CD4-positive, alpha-beta memory T cell (primary cell): Measurements from ENCODE around the gene IL4R. TPM values are rescaled to one million over a fixed set of nuclear protein-coding genes. Genes with fewer than 3 reads are reported as not detected.

ENCODE experiments used
- CTCF ChIA-PET: fragments of 350-600 bp; sonication (Branson Sonifier 250); formaldehyde crosslinking; loops from one replicate; lab custom pipeline; 2021; ENCODE audit warnings: inconsistent platforms; ENCODE audit not compliant: partially characterized antibody; lab: Charles Lee
- POLR2A ChIA-PET: fragments of 350-600 bp; sonication (Branson Sonifier 250); formaldehyde crosslinking; loops from one replicate; lab custom pipeline; 2021; ENCODE audit not compliant: partially characterized antibody; lab: Charles Lee
- DNase-seq, 5 donors: peaks; one replicate each; pipeline versions ENCODE4 v3.0.0 to v3.0.0-alpha.2; 2020 to 2022; ENCODE audit warnings: mixed read lengths in 1 of 5
- H3K27ac ChIP-seq: one replicate; pipeline ENCODE4 v1.7.0; 2013; ENCODE audit warnings: low read depth, low read length
- H3K27me3 ChIP-seq: 2 replicates; pipeline ENCODE4 v1.7.0; 2013; ENCODE audit warnings: mild to moderate bottlenecking, low read length, moderate library complexity; ENCODE audit not compliant: insufficient read depth
- H3K36me3 ChIP-seq: 2 replicates; pipeline ENCODE4 v1.7.0; 2013; ENCODE audit warnings: mild to moderate bottlenecking, low read length, moderate library complexity; ENCODE audit not compliant: insufficient read depth
- H3K4me1 ChIP-seq: 2 replicates; pipeline ENCODE4 v1.7.0; 2013; ENCODE audit warnings: mild to moderate bottlenecking, low read length, moderate library complexity; ENCODE audit not compliant: insufficient read depth
- H3K4me3 ChIP-seq, 2 donors: one replicate each; pipeline ENCODE4 v1.7.0; 2013; ENCODE audit warnings: low read length in 2 of 2, mild to moderate bottlenecking in 1 of 2
- H3K9me3 ChIP-seq, 2 donors: one replicate each; pipeline ENCODE4 v1.7.0; 2013; ENCODE audit warnings: low read length in 2 of 2, control low read depth in 1 of 2; ENCODE audit not compliant: control insufficient read depth in 1 of 2
- H3K27ac Mint-ChIP-seq, 7 donors: one replicate each; pipeline ENCODE4 v1.8.0; 2020 to 2021; ENCODE audit warnings: mixed read lengths in 7 of 7, mild to moderate bottlenecking in 6 of 7, inconsistent platforms in 3 of 7, moderate library complexity in 3 of 7
- H3K27me3 Mint-ChIP-seq, 2 donors: one replicate each; pipeline ENCODE4 v1.8.0; 2020 to 2021; ENCODE audit warnings: mixed read lengths in 2 of 2
- H3K36me3 Mint-ChIP-seq, 2 donors: one replicate each; pipeline ENCODE4 v1.8.0; 2020 to 2021; ENCODE audit warnings: mixed read lengths in 2 of 2, inconsistent platforms in 1 of 2, mild to moderate bottlenecking in 1 of 2
- H3K4me1 Mint-ChIP-seq, 4 donors: one replicate each; pipeline ENCODE4 v1.8.0; 2020 to 2021; ENCODE audit warnings: mixed read lengths in 4 of 4, mild to moderate bottlenecking in 1 of 4
- H3K4me3 Mint-ChIP-seq, 8 donors: one replicate each; pipeline ENCODE4 v1.8.0; 2020 to 2021; ENCODE audit warnings: mixed read lengths in 8 of 8, mild to moderate bottlenecking in 7 of 8, moderate library complexity in 6 of 8, inconsistent platforms in 3 of 8
- H3K9me3 Mint-ChIP-seq, 8 donors: one replicate each; pipeline ENCODE4 v1.8.0; 2020 to 2021; ENCODE audit warnings: mixed read lengths in 8 of 8, mild to moderate bottlenecking in 5 of 8, inconsistent platforms in 3 of 8, moderate library complexity in 1 of 8
- intact Hi-C: fragments of 100-400 bp; cut with micrococcal nuclease; formaldehyde crosslinking; loops from one replicate; pipeline ENCODE4 v1.15.1; 2023
- polyA plus RNA-seq, 2 donors: library from polyadenylated mRNA; unstranded; fragments of 300-500 nt; fragmentation: Illumina TruSeq; gene quantifications; one replicate each; pipeline ENCODE4 v1.2.3, GENCODE V29; 2021
- total RNA-seq, 2 experiments: library from RNA; stranded (reverse); gene quantifications; one replicate each; pipeline ENCODE4 v1.2.3, GENCODE V29; 2021

Gene IL4R
- total and polyA plus RNA-seq, 4 experiments from 2014 or later = 32.6 to 152 (median 104) TPM

- peaks cover 0 to 5% (median under 1%) of the 10 kb centered on the region in 4 donors for H3K4me1 Mint-ChIP-seq
Measured at GRCh38 chr16:27304881-27305745, 8.7 kb upstream of the IL4R start.

GRCh38 chr16:27305839-27306442 is 7.8 kb upstream of the IL4R start:
- H3K4me3 Mint-ChIP-seq = no peak overlapping the region
- no peaks in the 10 kb centered on the region for H3K36me3 ChIP-seq
- H3K27me3 ChIP-seq = no peaks in the 10 kb centered on the region
- H3K9me3 ChIP-seq = no peaks in the 10 kb centered on the region
- POLR2A ChIA-PET = interaction anchor here (0.7 to 0.9 kb wide), 2 partner anchors 10 to 68 kb away, joined by 3 read pairs; no protein-coding TSS in a partner anchor
- H3K27ac Mint-ChIP-seq = peak overlapping the region in 1 of 7 donors; percentile 65
- H3K4me1 Mint-ChIP-seq = peaks cover 0 to 5% (median 1%) of the 10 kb centered on the region in 4 donors
- peaks cover 0 to 3% of the 10 kb centered on the region in 2 donors for H3K36me3 Mint-ChIP-seq
- no peak for DNase-seq
- no peaks in the 10 kb centered on the region for H3K4me1 ChIP-seq
- H3K27me3 Mint-ChIP-seq = no peaks in the 10 kb centered on the region
- H3K4me3 ChIP-seq = no peak overlapping the region
- H3K27ac ChIP-seq = no peak overlapping the region
- intact Hi-C loops = no loop called here
- CTCF ChIA-PET = interaction anchor here (1.1 kb wide), 1 partner anchor 75 kb away, joined by 3 read pairs; no protein-coding TSS in a partner anchor
- H3K9me3 Mint-ChIP-seq = no peaks in the 10 kb centered on the region

More at GRCh38 chr16:27304881-27305745, 8.7 kb upstream of the IL4R start:
- Histone ChIP-seq H3K4me1 (no peaks in the 10 kb centered on the region), H3K4me3 (no peak overlapping the region), H3K27ac (no peak overlapping the region), H3K36me3 (no peaks in the 10 kb centered on the region), H3K9me3 (no peaks in the 10 kb centered on the region), H3K27me3 (no peaks in the 10 kb centered on the region)
- no peak overlapping the region for H3K27ac Mint-ChIP-seq
- CTCF ChIA-PET = interaction anchor here (1.1 to 1.5 kb wide), 2 partner anchors 63 to 74 kb away, joined by 3 read pairs; no protein-coding TSS in a partner anchor
- no peaks in the 10 kb centered on the region for H3K9me3 Mint-ChIP-seq
- intact Hi-C loops = no loop called here
- H3K36me3 Mint-ChIP-seq = peaks cover 0 to 3% of the 10 kb centered on the region in 2 donors
- DNase-seq = no peak
- H3K27me3 Mint-ChIP-seq = no peaks in the 10 kb centered on the region
- H3K4me3 Mint-ChIP-seq = no peak overlapping the region
- POLR2A ChIA-PET = interaction anchor here (0.7 to 0.9 kb wide), 2 partner anchors 10 to 67 kb away, joined by 3 read pairs; no protein-coding TSS in a partner anchor

DNA sequence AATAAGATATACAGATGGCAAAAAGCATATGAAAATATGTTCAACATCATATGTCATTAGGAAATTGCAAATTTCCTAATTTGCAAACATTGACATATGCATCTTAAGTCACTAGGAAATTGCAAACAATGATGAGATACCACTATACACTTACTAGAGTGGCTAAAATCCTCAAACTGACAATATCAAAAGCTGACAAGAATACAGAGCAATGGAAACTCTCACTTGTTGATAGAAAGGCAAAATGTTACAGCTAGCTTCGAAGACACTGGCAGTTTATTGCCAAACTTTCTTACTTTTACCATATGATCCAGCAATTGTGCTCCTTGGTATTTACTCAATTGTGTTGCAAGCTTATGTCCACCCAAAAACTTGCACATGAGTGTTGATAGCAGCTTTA is 5.0 kb upstream of the IL4R start:
- Mint-ChIP-seq H3K9me3 (no peaks in the 10 kb centered on the region), H3K27ac (no peak overlapping the region), H3K36me3 (peaks cover 3 to 4% of the 10 kb centered on the region in 2 donors), H3K27me3 (no peaks in the 10 kb centered on the region), H3K4me1 (peaks cover 5 to 10% (median 8%) of the 10 kb centered on the region in 4 donors), H3K4me3 (no peak overlapping the region)
- Histone ChIP-seq H3K9me3 (no peaks in the 10 kb centered on the region), H3K27ac (no peak overlapping the region), H3K27me3 (no peaks in the 10 kb centered on the region), H3K36me3 (no peaks in the 10 kb centered on the region), H3K4me1 (peaks cover 9% of the 10 kb centered on the region), H3K4me3 (no peak overlapping the region)
- CTCF ChIA-PET = interaction anchor here (1.2 kb wide), 1 partner anchor 78 kb away, joined by 4 read pairs; no protein-coding TSS in a partner anchor
- intact Hi-C loops = no loop called here
- DNase-seq = no peak
- POLR2A ChIA-PET = no interaction called here

- H3K4me1 ChIP-seq = peaks cover 19% of the 10 kb centered on the region
- DNase-seq = no peak
- ChIA-PET POLR2A (no interaction called here), CTCF (interaction anchor here (1.1 kb wide), 2 partner anchors 115 to 131 kb away, joined by 3 read pairs; no protein-coding TSS in a partner anchor)
- no peaks in the 10 kb centered on the region for H3K36me3 ChIP-seq
- H3K4me3 Mint-ChIP-seq = peak overlapping the region in 1 of 8 donors; percentile 46
- no peaks in the 10 kb centered on the region for H3K9me3 Mint-ChIP-seq
- no peak overlapping the region for H3K27ac ChIP-seq
- H3K4me3 ChIP-seq = no peak overlapping the region
- intact Hi-C loops = loop anchor here (10.0 kb wide), 1 partner anchor 46 kb away; the partner anchor contains the start of gene NSMCE1
- peaks cover 3 to 16% of the 10 kb centered on the region in 2 donors for H3K36me3 Mint-ChIP-seq
- H3K27ac Mint-ChIP-seq = peak overlapping the region in 4 of 7 donors; percentile 29 to 47 (median 38)
- H3K27me3 Mint-ChIP-seq = no peaks in the 10 kb centered on the region
- H3K9me3 ChIP-seq = no peaks in the 10 kb centered on the region
- peaks cover 7 to 25% (median 17%) of the 10 kb centered on the region in 4 donors for H3K4me1 Mint-ChIP-seq
- H3K27me3 ChIP-seq = no peaks in the 10 kb centered on the region
Measured at GRCh38 chr16:27310576-27311447, 3.0 kb upstream of the IL4R start.

DNA sequence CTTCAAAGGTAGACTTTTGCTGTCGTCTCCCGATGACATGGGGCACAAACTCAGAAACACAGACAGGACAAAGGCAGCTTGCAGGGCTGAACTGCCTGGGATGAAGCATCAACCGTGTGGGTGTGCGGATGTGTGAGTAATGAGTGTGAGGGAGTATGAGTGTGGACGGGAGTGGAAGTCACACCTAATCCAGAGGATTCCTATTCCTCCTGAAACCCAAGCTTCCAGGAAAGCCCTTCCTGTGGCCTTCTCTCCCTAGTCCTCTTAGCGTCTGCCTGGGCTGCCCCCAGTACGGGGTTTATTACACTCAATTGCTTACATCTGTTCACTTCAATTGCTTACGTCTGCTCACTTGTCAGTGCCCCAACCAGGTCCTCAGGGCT is 2.3 kb upstream of the IL4R start:
- Histone ChIP-seq H3K36me3 (no peaks in the 10 kb centered on the region), H3K4me1 (peaks cover 26% of the 10 kb centered on the region), H3K27me3 (no peaks in the 10 kb centered on the region), H3K4me3 (no peak overlapping the region), H3K27ac (no peak overlapping the region), H3K9me3 (no peaks in the 10 kb centered on the region)
- H3K27ac Mint-ChIP-seq = peak overlapping the region in 2 of 7 donors; percentile 29 to 38
- no peaks in the 10 kb centered on the region for H3K9me3 Mint-ChIP-seq
- DNase-seq = no peak
- H3K4me3 Mint-ChIP-seq = peak overlapping the region in 3 of 8 donors; percentile 31 to 46 (median 32)
- H3K36me3 Mint-ChIP-seq = peaks cover 3 to 16% of the 10 kb centered on the region in 2 donors
- H3K27me3 Mint-ChIP-seq = no peaks in the 10 kb centered on the region
- CTCF ChIA-PET = interaction anchor here (1.1 kb wide), 1 partner anchor 132 kb away, joined by 3 read pairs; no protein-coding TSS in a partner anchor
- H3K4me1 Mint-ChIP-seq = peaks cover 12 to 31% (median 23%) of the 10 kb centered on the region in 4 donors
- intact Hi-C loops = loop anchor here (10.0 kb wide), 1 partner anchor 47 kb away; the partner anchor contains the start of gene NSMCE1
- POLR2A ChIA-PET = no interaction called here

DNA sequence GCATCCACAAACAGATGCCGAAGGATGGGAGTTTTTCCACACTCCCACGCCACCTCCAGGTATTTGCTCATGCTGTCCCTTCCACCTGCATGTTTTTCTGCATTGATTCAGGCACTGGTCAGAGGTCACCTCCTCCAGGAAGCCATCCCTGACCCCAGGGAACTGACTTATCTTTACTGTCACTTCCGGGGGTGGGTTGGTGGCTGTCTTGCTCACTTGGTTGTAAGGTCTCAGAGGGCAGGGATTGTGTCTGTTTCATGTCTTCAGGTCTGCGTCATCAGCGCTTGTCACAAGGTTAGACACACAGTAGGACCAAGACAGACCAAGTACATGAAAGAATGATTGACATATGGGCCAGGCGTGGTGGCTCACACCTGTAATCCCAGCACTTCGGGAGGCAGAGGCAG is 1.9 kb upstream of the IL4R start:
- H3K4me3 ChIP-seq = no peak overlapping the region
- peaks cover 14 to 36% (median 26%) of the 10 kb centered on the region in 4 donors for H3K4me1 Mint-ChIP-seq
- H3K4me1 ChIP-seq = peaks cover 30% of the 10 kb centered on the region
- no peaks in the 10 kb centered on the region for H3K9me3 ChIP-seq
- peak overlapping the region in 4 of 8 donors; percentile 26 to 54 (median 46) for H3K4me3 Mint-ChIP-seq
- DNase-seq = no peak
- H3K27me3 Mint-ChIP-seq = no peaks in the 10 kb centered on the region
- peak overlapping the region in 3 of 7 donors; percentile 32 to 94 (median 48) for H3K27ac Mint-ChIP-seq
- CTCF ChIA-PET = interaction anchor here (0.8 to 1.2 kb wide), 2 partner anchors 57 to 75 kb away, joined by 5 read pairs; no protein-coding TSS in a partner anchor
- intact Hi-C loops = loop anchor here (10.0 kb wide), 1 partner anchor 47 kb away; the partner anchor contains the start of gene NSMCE1
- H3K27ac ChIP-seq = no peak overlapping the region
- no peaks in the 10 kb centered on the region for H3K36me3 ChIP-seq
- H3K27me3 ChIP-seq = no peaks in the 10 kb centered on the region
- no peaks in the 10 kb centered on the region for H3K9me3 Mint-ChIP-seq
- H3K36me3 Mint-ChIP-seq = peaks cover 0 to 16% of the 10 kb centered on the region in 2 donors
- POLR2A ChIA-PET = interaction anchor here (1.0 to 1.4 kb wide), 4 partner anchors 70 to 138 kb away, joined by 3 to 6 read pairs (median 4); partner anchors contain the start of gene IL21R
